ENCODE measurements around the gene KIFC1.

KIFC1 gene

GRCh38 chr6:33446356-33446755 lies 54.7 kb downstream of the KIFC1 start:
- no peaks in the 10 kb centered on the region for H3K4me1 ChIP-seq (ENCODE audit: insufficient read depth, low read length, severe bottlenecking)
- no peak for TF ChIP-seq CTCF (IDR thresholded peaks at IDR 0.05; ENCODE audit: low read length)
- no peak for TF ChIP-seq EZH2 (IDR thresholded peaks at IDR 0.05; ENCODE audit: borderline replicate concordance, low read length)
- H2AFZ ChIP-seq (ENCODE audit: low read length): no peak overlapping the region
- H3K27ac ChIP-seq (ENCODE audit: low read depth, low read length, poor library complexity, severe bottlenecking): no peak overlapping the region
- H3K9me3 ChIP-seq (ENCODE audit: low read length): no peaks in the 10 kb centered on the region
- no peak overlapping the region for H3K4me3 ChIP-seq (ENCODE audit: low read depth, low read length, poor library complexity, severe bottlenecking)
- no peaks in the 10 kb centered on the region for H3F3A ChIP-seq (ENCODE audit: insufficient read depth, low read length)
- peaks cover 10% of the 10 kb centered on the region; the same call in 1 of the 2 replicates for H3K36me3 ChIP-seq (ENCODE audit: insufficient read depth, low read length)
- H3K9me2 ChIP-seq (ENCODE audit: low read depth, low read length): no peaks in the 10 kb centered on the region
- H3K9ac ChIP-seq (ENCODE audit: low read length): no peak overlapping the region
- no peaks in the 10 kb centered on the region for H3K27me3 ChIP-seq (ENCODE audit: insufficient read depth, low read length)
- no peak overlapping the region for H3K4me2 ChIP-seq (ENCODE audit: low read length)
- H4K20me1 ChIP-seq (ENCODE audit: insufficient read depth, low read length): no peaks in the 10 kb centered on the region
- no peaks in the 10 kb centered on the region for H3K79me2 ChIP-seq (ENCODE audit: insufficient read depth, low read length)

GRCh38 chr6:33450434-33450833 lies 58.8 kb downstream of the KIFC1 start:
- Histone ChIP-seq H3K27me3 (ENCODE audit: insufficient read depth, low read length) (no peaks in the 10 kb centered on the region), H3F3A (ENCODE audit: insufficient read depth, low read length) (no peaks in the 10 kb centered on the region), H3K27ac (ENCODE audit: low read depth, low read length, poor library complexity, severe bottlenecking) (no peak overlapping the region), H3K4me2 (ENCODE audit: low read length) (no peak overlapping the region), H3K36me3 (ENCODE audit: insufficient read depth, low read length) (peaks cover 5% of the 10 kb centered on the region; the same call in 1 of the 2 replicates), H3K9me3 (ENCODE audit: low read length) (no peaks in the 10 kb centered on the region), H3K4me1 (ENCODE audit: insufficient read depth, low read length, severe bottlenecking) (peaks cover 18% of the 10 kb centered on the region), H3K9me2 (ENCODE audit: low read depth, low read length) (no peaks in the 10 kb centered on the region), H3K4me3 (ENCODE audit: low read depth, low read length, poor library complexity, severe bottlenecking) (no peak overlapping the region), H2AFZ (ENCODE audit: low read length) (no peak overlapping the region), H4K20me1 (ENCODE audit: insufficient read depth, low read length) (no peaks in the 10 kb centered on the region), H3K79me2 (ENCODE audit: insufficient read depth, low read length) (no peaks in the 10 kb centered on the region), H3K9ac (ENCODE audit: low read length) (no peak overlapping the region)
- TF ChIP-seq CTCF (IDR thresholded peaks at IDR 0.05; ENCODE audit: low read length) (no peak), EZH2 (IDR thresholded peaks at IDR 0.05; ENCODE audit: borderline replicate concordance, low read length) (no peak)

- Histone ChIP-seq H3K9me3 (ENCODE audit: low read length) (no peaks in the 10 kb centered on the region), H3K27me3 (ENCODE audit: insufficient read depth, low read length) (no peaks in the 10 kb centered on the region), H3K9ac (ENCODE audit: low read length) (no peak overlapping the region), H3K27ac (ENCODE audit: low read depth, low read length, poor library complexity, severe bottlenecking) (no peak overlapping the region), H3K36me3 (ENCODE audit: insufficient read depth, low read length) (peaks cover 10% of the 10 kb centered on the region; the same call in 1 of the 2 replicates), H3F3A (ENCODE audit: insufficient read depth, low read length) (no peaks in the 10 kb centered on the region), H3K79me2 (ENCODE audit: insufficient read depth, low read length) (no peaks in the 10 kb centered on the region), H4K20me1 (ENCODE audit: insufficient read depth, low read length) (no peaks in the 10 kb centered on the region), H3K4me2 (ENCODE audit: low read length) (no peak overlapping the region), H3K4me1 (ENCODE audit: insufficient read depth, low read length, severe bottlenecking) (peaks cover 19% of the 10 kb centered on the region), H3K4me3 (ENCODE audit: low read depth, low read length, poor library complexity, severe bottlenecking) (no peak overlapping the region), H3K9me2 (ENCODE audit: low read depth, low read length) (no peaks in the 10 kb centered on the region), H2AFZ (ENCODE audit: low read length) (no peak overlapping the region)
- TF ChIP-seq EZH2 (IDR thresholded peaks at IDR 0.05; ENCODE audit: borderline replicate concordance, low read length): no peak
- TF ChIP-seq CTCF (IDR thresholded peaks at IDR 0.05; ENCODE audit: low read length): no peak
These were observed 60.0 kb downstream of the KIFC1 start for GRCh38 chr6:33451606-33452005.
